HG02763 (cell line): ENCODE results near the gene FAM184A.

Source experiments
- ATAC-seq: cut with Tn5 transposase; IDR thresholded peaks from one replicate; pipeline ENCODE4 v1.9.1; 2021; ENCODE audit warnings: mild to moderate bottlenecking, moderate library complexity; ENCODE audit not compliant: unreplicated experiment

Gene FAM184A

DNA sequence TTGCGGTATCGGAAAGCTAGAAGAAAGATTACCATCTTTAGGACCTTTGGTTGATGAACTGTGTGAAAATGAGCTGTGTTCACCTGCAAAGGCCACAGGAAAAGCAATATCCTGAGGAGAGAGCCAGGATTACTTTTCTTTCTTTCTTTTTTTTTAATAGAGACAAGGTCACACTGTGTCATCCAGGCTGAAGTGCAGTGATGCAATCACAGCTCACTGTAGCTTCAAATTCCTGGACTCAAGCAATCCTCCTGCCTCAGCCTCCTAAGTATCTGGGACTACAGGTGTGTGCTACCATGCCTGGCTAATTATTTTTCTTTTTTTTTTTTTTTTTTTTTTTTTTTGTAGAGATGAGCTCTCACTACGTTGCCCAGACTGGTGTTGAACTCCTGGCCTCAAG, 17.2 kb downstream of the FAM184A start:
- ATAC-seq = no peak

DNA sequence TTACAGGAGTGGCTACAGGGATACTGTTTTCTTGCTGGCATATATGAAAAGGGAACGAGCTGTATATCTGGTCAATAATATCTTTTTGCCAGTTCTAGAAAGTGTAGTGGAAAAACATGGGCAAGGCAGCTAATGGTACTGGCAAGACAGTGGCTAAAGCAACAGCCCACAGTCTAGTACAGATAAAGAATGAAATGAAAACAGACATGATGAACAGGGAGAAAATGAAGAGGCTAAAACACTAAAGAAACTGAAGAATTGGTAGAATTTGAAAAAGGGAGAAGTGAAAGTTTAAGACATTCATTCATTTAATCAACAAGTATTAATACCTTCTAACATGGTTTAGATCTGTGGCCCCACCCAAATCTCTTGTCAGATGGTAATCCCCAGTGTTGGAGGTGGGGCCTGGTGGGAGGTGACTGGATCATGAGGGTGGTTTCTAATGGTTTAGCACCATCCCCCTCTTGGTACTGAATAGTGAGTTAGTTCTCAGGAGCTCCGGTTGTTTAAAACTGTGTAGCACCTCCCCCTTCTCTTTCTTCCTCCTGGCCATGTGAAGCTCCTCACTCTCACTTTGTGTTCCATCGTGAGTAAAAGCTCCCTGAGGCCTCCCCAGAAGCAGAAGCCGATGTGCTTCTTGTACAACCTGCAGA, 18.1 kb downstream of the FAM184A start:
- no peak for ATAC-seq

DNA sequence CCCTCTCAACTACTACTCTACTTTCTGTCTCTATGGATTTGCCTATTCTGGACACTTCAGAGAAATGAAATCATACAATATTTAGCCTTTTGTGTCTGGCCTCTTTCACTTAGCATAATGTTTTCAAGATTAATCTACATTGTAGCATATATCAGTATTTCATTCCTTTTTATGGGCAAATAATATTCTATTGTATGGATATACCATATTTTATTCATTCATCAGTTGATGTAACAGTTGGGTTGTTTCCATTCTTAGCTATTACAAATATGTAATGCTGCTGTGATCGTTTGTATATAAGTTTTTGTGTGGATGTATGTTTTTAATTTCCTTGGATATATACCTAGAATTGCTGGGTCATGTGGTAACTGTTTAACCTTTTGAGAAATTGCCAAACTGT, 23.4 kb downstream of the FAM184A start:
- ATAC-seq = no peak

DNA sequence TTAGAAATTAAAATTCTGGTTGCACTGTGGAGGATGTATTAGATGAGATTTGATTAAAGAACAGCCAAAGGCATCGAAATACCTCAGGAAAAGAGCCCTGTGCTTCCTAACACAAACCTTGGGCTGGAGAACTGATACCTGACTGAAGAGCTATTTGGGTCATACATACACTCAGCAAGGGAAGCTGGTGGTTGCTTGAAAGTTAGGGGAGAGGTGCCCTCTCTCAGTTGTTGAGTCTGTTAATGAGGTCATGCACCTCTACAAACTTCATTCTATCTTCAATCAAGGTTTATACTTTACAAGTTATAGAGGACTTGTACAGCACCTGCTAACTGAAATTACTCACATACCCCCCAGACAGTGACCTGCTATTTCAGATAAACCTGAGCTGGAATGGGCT, 25.5 kb downstream of the FAM184A start:
- ATAC-seq = no peak

DNA sequence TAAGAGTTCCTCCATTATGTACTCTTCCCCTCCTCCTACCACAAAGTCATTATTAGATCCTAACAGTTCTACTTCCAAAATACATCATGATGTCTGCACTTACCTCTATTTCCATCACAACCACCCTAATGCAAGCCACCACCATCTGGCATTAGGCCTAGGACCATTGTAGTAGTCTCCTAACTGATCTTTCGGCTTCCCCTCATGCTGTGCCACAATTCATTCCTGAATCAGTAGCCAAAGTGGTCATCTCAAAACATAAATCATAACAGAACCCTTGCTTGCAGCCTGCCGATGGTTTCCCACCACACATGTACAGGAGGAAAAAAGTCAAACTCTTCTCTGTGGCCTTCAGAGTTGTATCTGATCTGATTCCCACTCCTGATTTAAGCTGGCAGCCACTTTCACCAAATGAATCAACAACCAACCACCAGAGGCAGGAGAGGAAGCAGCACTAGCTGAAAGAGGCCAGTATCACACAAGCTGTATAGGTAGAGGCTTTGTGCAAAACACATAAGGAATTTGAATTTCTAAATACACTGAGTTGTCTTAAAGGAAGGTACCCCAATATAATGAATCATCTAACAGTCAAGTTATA, 26.1 kb downstream of the FAM184A start:
- ATAC-seq = no peak

DNA sequence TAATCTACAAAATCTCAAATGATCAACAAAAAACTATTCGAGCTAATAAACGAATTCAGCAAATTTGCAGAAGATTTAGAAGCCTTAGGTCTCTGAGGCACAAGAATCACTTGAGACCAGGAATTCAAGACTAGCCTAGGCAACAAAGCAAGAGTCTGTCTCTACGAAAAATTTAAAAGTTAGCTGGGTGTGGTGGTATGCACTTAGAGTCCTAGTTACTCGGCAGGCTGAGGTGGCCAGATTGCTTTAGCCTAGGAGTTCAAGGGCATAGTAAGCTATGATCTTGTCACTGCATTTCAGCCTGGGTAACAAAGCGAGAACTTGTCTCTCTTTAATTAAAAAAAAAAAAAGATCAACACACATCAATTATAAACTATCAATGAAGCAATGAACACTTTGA, 34.2 kb downstream of the FAM184A start:
- ATAC-seq = no peak

DNA sequence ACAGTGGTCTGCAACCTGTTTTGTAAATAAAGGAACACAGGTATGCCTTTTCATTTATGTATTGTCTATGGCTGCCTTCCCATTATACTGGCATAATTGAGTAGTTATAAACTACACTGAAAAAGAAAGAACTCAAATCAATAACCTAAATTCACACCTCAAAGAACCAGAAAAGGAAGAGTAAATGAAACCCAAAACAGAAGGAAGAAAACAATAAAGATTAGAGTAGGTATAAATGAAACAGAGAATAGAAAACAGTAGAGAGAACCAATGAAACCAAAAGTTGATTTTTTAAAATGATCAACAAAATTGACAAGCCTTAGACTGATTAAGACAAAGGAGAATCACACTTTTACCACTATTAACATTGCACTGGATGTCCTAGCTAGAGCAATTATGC, 34.7 kb downstream of the FAM184A start:
- ATAC-seq = no peak

DNA sequence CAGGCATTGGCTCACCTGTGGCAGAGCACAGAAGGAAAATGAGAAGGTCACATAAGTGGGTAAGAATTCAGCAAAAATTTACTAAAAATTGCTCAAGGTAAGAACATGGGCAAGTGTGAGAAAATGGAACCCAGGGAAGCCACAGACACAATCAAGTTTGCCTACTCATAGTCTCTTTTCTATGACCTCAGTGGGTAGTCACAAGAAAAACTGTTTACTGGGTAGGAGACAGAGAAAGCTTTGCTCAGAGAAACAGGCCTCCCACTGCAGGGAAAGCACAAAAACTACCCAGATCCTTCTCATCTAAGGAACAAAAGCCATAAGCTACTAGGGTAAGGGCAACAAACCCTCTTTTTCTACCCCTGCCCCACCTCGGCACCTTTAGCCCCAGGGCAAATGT, 35.2 kb downstream of the FAM184A start:
- no peak for ATAC-seq

DNA sequence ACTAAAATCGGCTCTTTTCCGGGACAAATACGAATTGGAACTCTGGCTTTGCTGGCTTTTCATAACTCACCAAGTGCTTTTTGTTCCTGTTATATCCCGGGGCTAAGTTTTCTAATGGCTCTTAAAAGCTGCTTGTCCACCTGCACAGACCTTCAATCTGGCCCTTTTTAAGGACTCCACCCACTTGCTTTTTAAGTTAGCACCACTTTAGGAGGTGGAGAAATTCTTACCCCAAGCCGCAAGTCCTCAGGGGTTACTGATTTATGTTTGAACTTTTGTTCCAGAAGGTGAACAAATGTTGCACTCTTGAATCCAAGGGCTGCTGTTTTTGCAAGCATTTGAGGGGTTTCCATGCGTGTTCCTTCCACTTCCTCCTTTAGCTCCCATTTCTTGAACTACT, 37.8 kb downstream of the FAM184A start:
- no peak for ATAC-seq

DNA sequence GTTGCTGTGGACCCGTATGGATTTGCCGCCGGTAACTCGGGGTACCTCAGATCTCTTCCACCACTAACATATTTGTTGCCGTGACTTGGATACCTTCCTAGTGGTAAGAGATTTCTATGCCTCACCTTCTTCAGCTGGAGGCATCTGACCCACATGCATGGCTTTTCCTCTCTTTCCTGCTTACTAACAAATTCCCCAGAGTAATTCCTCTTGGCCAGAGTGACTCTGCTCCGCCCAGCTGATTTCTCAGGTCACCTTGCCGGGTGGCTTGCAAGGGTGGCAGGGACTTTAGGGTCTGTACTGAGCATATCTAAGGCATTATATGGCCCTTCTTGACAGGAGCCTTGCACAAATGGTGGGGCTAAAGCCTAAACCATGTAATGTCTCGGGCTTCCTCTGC, 38.2 kb downstream of the FAM184A start:
- no peak for ATAC-seq

DNA sequence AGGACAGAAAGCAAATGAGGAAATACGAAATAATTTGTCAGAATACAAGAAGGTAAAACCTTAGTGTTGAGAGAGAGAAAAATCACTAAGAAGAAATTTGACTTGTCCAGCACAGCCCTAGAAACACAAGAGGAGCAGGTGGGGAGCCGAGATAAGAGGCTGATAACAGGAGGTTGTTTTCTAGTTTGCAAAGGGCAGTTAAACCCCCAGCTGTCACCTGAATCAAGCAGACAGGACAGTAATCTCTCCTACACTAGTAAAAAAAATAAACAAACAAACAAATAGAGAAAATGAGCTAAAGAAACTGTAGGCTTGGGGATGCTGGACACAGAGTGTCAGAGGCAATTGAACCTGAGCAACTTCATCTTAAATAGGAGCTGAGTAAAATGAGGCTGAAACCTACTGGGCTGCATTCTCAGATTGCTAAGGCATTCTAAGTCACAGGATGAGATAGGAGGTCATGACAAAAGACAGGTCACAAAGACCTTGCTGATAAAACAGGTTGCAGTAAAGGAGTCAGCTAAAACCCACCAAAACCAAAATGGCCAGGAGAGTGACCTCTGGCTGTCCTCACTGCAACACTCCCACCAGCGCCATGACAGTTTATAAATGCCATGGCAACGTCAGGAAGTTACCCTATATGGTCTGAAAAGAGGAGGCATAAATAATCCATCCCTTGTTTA, 40.4 kb downstream of the FAM184A start:
- no peak for ATAC-seq

DNA sequence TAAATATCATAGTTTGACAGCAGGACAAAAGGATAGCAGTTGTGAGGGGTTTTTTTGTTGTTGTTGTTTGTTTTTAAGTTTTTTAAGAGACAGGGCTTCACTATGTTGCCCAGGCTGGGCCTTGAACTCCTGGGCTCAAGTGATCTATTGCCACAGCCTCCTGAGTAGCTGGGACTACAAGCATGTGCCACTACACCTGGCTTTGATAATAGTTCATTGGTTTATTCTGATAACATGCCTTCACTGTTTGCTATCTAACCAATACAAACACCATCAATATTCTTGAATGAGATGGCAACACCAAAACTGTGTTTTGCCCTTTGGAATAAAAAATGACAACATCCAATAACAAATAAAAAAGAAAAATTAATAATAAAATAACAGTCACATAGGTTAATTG, 41.2 kb downstream of the FAM184A start:
- no peak for ATAC-seq

DNA sequence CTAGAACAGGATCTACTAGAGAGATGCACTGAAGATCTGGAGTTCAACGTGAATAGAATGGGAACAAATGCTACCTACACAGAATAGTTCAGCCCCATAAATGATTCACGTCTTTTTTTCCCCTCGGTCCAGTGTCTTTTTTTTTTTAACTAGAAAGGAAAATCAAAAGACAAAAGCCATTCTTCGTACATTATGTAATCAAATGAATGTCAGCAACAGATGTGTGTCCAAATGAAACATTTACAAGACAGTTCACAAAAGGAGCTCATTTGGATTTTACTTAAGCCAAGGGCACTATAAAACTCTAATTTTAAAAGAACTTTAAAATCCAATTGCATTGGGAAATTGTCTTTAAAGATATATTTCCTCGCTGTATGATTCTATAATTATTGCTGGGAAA, 42.4 kb downstream of the FAM184A start:
- ATAC-seq = no peak

DNA sequence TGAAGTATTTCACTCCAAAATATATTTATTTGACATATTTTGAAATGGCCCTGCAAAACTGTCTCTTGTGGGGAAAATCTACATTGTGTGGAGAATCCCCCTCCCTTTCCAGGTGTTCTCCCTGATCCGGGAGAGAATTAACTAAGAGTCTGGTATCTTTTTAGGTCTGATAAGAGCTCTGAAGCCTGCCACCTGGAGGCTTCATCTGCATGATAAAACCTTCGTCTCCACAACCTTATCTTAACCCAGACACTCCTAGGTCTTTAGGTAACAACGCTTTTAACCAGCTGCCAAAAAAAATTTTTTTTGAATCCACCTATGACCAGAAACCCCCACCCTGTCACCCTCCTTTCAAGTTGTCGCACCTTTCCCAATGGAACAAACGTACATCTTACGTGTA, 43.0 kb downstream of the FAM184A start:
- ATAC-seq = no peak

DNA sequence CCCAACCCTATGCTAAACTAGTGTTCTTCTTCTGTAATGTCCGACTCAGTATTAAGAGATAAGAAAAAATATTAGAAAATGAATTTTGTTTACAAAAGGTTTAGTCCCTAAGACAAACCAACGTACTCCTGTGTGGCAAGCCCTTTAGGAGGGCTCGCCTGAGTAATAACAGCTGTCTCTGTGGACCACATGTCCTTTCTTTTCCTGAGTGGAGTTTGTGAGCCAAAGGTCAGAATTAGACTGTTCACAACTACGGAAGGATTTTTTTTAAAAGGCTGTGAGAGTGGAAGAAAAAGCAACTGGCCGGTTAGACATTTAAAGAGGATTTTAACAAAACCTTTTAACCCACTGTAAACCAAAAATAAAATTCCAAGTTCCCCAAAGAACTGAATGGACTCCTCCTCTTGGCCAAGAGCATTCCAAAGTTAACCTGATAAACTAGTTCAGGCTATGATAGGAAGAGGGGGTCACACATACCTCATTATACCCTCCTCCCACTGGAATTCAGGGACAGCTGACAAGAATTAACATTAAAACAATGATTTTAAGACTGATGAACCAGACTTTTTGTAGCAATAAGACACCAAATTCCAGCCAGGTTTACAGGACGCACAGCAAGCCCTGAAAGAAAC, 43.5 kb downstream of the FAM184A start:
- ATAC-seq = no peak

DNA sequence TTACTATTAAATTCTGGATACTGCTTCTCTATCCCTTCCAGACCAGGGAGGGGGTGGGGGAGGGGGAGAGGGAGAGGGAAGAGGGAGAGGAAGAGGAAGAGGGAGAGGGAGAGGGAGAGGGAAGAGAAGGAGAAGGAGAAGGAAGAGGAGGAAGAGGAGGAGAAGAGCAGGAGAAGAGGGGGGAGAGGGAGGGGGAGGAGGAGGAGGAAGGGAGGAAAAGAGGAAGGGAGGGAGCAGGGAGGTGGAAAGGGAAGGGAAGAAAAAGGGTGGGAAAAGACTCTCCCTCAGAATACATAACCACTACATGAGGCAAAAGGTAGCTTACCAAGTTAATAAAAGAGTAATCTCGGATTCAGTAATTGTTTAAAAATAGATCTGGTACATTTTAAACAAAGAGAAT, 46.0 kb downstream of the FAM184A start:
- no peak for ATAC-seq

DNA sequence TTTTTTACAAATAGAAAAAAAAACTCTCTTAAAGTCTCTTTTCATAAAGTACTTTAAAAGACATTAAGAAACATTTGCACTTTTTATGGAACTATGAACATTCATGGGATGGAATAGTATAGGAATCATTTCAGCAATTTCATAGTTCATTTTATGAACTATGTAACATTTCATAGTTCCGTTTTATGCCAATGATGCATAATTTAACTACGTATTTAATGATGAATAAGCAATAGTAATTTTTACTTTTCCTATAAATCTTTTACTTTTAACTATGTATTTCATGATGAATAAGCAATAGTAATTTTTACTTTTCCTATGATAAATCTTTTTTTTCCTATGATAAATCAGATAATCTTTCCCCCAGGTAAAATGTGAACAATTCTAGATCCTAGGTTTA, 47.7 kb downstream of the FAM184A start:
- ATAC-seq = no peak

DNA sequence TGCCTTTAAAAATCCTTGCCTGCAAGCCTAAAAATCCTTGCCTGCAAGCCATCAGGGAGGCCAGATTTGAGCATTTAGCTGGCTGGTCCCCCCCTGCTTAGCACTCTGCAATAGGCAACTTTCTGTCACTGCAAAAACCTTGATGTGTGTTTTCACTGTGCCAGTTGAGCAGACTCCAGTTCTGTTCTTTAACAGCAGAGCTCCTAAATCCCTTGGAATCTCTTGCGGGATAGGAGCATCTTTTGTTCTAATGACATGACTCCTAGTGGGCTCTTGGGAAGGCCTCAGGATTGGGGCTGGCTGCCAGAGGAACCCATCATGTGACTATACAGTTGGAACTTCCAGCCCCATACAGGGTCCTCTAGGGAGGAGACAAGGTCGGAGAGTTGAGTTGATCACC, 50.4 kb downstream of the FAM184A start:
- no peak for ATAC-seq

DNA sequence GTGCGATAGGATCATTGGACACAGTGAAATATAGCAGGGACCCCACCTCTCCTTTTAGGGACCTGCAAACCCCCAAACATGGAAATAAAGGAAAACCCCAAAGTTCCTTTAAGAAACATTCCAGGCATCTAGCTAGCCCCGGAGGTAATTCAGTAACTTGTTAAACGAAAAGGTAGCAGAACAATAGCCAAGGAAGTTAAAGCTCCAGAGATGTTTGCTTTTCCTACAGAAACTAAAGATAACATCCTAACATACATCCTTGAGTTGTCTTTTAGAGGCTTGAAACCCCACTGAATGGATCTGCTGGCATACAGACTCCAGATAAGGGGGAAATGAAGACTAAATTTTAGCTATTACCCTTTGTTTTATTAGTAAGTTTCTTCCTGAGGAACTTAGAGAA, 51.0 kb downstream of the FAM184A start:
- no peak for ATAC-seq

DNA sequence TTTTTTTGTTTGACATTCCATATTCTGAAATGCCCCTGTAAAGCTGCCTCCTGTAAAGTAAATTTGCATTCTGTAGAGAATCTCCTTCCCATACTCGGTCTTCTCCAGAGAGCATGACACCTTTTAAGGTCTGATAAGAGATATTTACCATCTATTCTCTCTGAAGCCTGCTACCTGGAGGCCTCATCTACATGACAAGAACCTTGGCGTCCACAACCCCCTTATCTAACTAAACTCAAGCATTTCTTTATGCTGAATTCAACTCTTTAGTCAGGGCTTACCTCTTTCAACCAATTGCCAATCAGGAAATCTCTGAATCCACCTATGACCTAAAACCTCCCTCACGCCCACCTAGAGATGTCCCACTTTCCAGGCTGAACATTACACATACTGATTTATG, 51.6 kb downstream of the FAM184A start:
- no peak for ATAC-seq

DNA sequence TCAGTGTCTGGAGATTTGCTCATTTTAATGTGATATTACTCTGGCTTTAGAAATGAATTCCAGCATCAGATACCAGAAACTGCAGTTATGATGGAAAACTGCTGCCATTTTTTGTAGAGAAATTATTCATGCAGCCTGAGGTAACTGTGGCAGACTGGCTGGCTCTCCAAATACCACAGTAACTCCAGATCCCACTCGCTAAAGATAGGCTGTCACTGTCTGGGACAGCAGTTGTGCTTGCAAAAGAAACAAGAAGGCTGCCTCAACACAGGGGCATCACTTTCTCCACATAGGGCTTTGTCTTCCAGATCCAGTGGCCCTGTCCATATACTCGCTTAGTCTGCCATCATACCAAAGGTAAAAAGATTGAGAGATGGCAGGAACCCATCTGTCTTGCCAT, 52.7 kb downstream of the FAM184A start:
- no peak for ATAC-seq

DNA sequence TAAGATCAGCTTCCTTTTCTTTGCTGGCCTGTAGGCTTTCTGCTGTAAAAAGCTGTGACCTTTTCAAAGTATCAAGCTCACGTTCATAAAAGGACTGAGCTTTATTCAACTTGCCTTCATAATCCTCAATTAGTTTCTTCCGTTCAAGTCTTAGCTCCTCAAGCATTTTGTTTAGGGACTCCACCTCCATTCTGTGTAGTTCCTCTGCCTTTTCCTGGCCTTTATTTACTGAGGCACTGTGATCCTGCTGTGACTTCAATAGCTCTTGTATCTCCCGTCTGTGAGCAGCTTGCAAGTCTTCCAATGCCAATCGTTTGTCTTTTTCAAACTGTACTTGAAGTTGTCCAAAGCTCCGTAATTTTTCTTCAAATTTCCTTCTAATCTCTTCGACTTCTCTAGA, 54.4 kb downstream of the FAM184A start:
- no peak for ATAC-seq
